Epithelial cell of umbilical artery (primary cell): ENCODE data around the gene KLK2. TPM values are rescaled to one million over a fixed set of nuclear protein-coding genes. Genes with fewer than 3 reads are reported as not detected.

Experiments
- total RNA-seq: library from RNA; depleted of rRNA; stranded (reverse); fragments of >200 nt; gene quantifications from 2 replicates; pipeline ENCODE4 v1.2.3, GENCODE V29; 2014

KLK2 gene
- not detected in 2 replicates for total RNA-seq

GRCh38 chr19:50873056-50873455, at the start of gene KLK2:
Gene KLK2, plus strand, starts transcription at chr19:50873439. Its CDS starts 35 bp downstream, at chr19:50873474.

GRCh38 chr19:50833117-50833801, 40.0 kb upstream of the KLK2 start, which contains the start of gene KLK15:
Gene KLK15, minus strand, starts transcription at chr19:50833574. Its CDS starts 2,082 bp downstream, at chr19:50831492.

GRCh38 chr19:50854636-50855410, 18.4 kb upstream of the KLK2 start, which contains the start of gene KLK3:
Gene KLK3, plus strand, starts transcription at chr19:50854915. Its CDS starts 41 bp downstream, at chr19:50854956.

GRCh38 chr19:50911206-50912101, 38.2 kb downstream of the KLK2 start, which contains the start of gene KLK4:
Gene KLK4, minus strand, starts transcription at chr19:50911395. Its CDS starts 657 bp downstream, at chr19:50910738.

Other genes with a start within 250 kb of the KLK2 start
- gene SYT3, start 233.6 kb upstream of the KLK2 start, total RNA-seq, result under 0.01 and 0.15 TPM in 2 replicates
- 2.7 TPM in 1 of 2 replicates, not detected in the other for gene C19orf81, start 224.0 kb upstream of the KLK2 start, total RNA-seq
- gene SHANK1, start 153.6 kb upstream of the KLK2 start, total RNA-seq, result 0.97 and 1.8 TPM in 2 replicates
- gene CLEC11A, start 150.1 kb upstream of the KLK2 start, total RNA-seq, result 22.4 and 27.4 TPM in 2 replicates
- not detected in 2 replicates for gene GPR32, start 103.0 kb upstream of the KLK2 start, total RNA-seq
- gene ACP4, start 83.0 kb upstream of the KLK2 start, total RNA-seq, result not detected in 2 replicates
- gene KLK1, start 49.7 kb upstream of the KLK2 start, total RNA-seq, result not detected in 2 replicates
- gene KLK15, start 39.9 kb upstream of the KLK2 start, total RNA-seq, result not detected in 2 replicates
- not detected in 2 replicates for gene KLK3, start 18.5 kb upstream of the KLK2 start, total RNA-seq
- gene KLK4, start 38.0 kb downstream of the KLK2 start, total RNA-seq, result not detected in 2 replicates
- not detected in 2 replicates for gene KLK5, start 79.6 kb downstream of the KLK2 start, total RNA-seq
- gene KLK6, start 96.2 kb downstream of the KLK2 start, total RNA-seq, result 0.32 TPM in 1 of 2 replicates, not detected in the other
- not detected in 2 replicates for gene KLK7, start 110.5 kb downstream of the KLK2 start, total RNA-seq
- gene KLK8, start 128.2 kb downstream of the KLK2 start, total RNA-seq, result not detected in 2 replicates
- not detected in 2 replicates for gene KLK10, start 146.3 kb downstream of the KLK2 start, total RNA-seq
- not detected in 2 replicates for gene KLK11, start 153.2 kb downstream of the KLK2 start, total RNA-seq
- gene KLK12, start 161.6 kb downstream of the KLK2 start, total RNA-seq, result not detected in 2 replicates
- gene KLK13, start 191.7 kb downstream of the KLK2 start, total RNA-seq, result not detected in 2 replicates
- gene KLK14, start 209.4 kb downstream of the KLK2 start, total RNA-seq, result under 0.01 TPM in 1 of 2 replicates, not detected in the other
- 9.7 and 10.8 TPM in 2 replicates for gene CTU1, start 235.0 kb downstream of the KLK2 start, total RNA-seq